T-helper 17 cell (primary cell): Measurements from ENCODE around the gene MSI2. TPM values are rescaled to one million over a fixed set of nuclear protein-coding genes. Genes with fewer than 3 reads are reported as not detected.

Experiments used
- ATAC-seq: fragments of 150-1000 bp; cut with Tn5 transposase; 2 replicates; pipeline ENCODE4 v1.10.0; 2021; ENCODE audit warnings: mild to moderate bottlenecking, moderate library complexity
- DNase-seq, 3 donors: peaks; one replicate each; pipeline versions ENCODE4 v3.0.0 to v3.0.0-alpha.2; 2020 to 2021
- H3K9me3 ChIP-seq: one replicate; pipeline ENCODE4 v1.7.0; 2013; ENCODE audit warnings: low read length, mild to moderate bottlenecking; ENCODE audit not compliant: control insufficient read depth, poor library complexity, severe bottlenecking
- H3K27ac Mint-ChIP-seq: one replicate; pipeline ENCODE4 v1.8.0; 2022; ENCODE audit warnings: mild to moderate bottlenecking, moderate library complexity, mixed read lengths
- H3K27me3 Mint-ChIP-seq: one replicate; pipeline ENCODE4 v1.8.0; 2022; ENCODE audit warnings: mixed read lengths
- H3K36me3 Mint-ChIP-seq: one replicate; pipeline ENCODE4 v1.8.0; 2022; ENCODE audit warnings: low read depth, mixed read lengths
- H3K4me1 Mint-ChIP-seq: one replicate; pipeline ENCODE4 v1.8.0; 2022; ENCODE audit warnings: mild to moderate bottlenecking, mixed read lengths
- H3K4me3 Mint-ChIP-seq: one replicate; pipeline ENCODE4 v1.8.0; 2022; ENCODE audit warnings: mild to moderate bottlenecking, moderate library complexity, mixed read lengths
- total RNA-seq, 4 donors: library from RNA in 2 of 4; stranded (reverse) in 2 of 4; gene quantifications; one replicate each; pipeline ENCODE4 v1.2.3 and lab custom pipeline; 2022 to 2026

MSI2 gene
- total RNA-seq, 2 donors from 2014 or later = 148 to 151 TPM

DNA sequence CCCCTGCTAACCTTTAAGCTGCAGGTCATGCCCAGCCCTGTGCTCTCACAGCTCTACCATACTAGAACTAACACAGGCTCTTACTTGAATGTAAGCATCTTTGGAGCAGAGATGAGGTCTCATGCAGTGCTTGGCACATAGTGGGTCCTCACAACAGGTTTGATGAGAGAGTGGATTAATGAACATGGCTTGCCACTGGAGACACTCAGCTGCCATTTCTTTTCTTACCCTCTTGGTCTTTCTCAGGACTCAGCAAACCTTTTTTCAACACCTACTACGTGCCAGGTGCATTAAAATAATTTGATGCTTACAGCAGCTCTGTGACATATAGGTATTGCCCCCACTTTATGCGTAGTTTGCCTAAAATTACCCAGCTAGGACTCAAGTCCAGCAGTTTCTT, 133.2 kb downstream of the MSI2 start:
- ATAC-seq = no peak
- Mint-ChIP-seq H3K4me1 (peaks cover 3% of the 10 kb centered on the region), H3K36me3 (peaks cover 2% of the 10 kb centered on the region), H3K27ac (no peak overlapping the region), H3K4me3 (no peak overlapping the region), H3K27me3 (no peaks in the 10 kb centered on the region)
- no peaks in the 10 kb centered on the region for H3K9me3 ChIP-seq
- DNase-seq = no peak

DNA sequence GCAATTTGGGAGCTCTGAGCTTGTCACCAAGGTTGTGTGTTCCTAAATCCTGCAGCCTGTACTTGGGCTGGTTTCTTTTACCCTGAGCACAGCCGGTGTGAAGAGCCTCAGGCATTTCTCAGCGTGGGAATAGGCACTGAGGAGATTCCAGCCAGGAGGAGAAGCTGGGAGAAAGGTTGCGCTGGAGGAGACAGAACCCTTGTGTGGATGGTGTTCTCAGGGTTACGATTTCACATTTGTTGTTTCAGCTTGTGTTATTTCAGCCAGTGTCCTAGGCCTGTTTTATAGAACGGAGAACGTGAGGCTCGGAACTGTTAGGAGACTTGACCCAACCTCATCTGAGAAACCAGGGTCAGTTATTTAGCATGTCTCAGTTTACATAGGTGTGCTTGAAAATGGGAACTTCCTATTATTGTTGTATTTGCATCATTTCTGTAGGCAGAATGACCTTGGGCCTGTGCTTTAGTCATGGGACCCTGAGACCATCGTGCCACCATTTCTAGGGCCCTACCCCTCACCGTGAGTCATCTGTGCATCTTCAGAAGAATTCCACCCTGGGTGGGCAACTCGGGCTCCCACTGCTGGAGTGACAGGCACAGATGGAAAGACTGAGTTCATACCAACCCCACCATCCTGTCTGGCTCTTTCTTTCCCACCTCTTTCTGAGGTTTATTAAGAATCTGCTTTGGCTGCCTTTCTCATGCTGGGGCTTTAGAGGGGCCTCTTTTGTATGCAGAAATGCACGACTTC, 134.9 kb downstream of the MSI2 start:
- Mint-ChIP-seq H3K27me3 (no peaks in the 10 kb centered on the region), H3K4me1 (peaks cover 15% of the 10 kb centered on the region), H3K27ac (no peak overlapping the region), H3K36me3 (peaks cover 2% of the 10 kb centered on the region), H3K4me3 (no peak overlapping the region)
- no peak for ATAC-seq
- DNase-seq = no peak
- no peaks in the 10 kb centered on the region for H3K9me3 ChIP-seq

DNA sequence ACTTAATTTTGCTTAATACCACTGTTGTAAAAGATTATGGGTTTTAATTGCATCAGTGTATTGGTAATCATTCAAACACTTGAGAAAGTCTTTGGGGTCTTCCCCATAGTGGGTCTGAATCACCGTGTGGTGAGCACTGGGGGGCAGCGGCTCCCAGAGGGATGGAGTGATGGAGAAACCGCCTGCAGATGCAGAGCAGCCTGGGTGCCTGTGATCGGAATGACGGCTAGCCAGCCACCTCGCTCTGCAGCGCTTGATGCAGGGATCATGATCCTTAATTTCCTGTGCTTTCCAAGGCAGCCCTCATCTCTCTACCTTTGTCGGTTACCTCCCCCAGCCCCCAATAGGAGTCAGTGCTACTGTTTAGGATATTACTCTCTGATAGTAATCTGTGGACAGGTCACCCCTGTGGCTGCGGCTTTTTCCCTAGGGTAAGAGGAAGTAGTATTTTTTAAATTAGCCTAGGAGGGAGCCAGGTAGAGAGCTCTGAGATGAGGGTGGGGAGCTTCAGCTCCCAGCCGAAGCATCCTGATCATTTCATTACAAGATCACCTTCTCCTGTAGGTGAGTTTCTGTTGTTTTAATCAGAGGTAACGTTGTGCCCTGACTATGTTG, 135.6 kb downstream of the MSI2 start:
- no peaks in the 10 kb centered on the region for H3K9me3 ChIP-seq
- ATAC-seq (no peak), DNase-seq (no peak)
- H3K27ac Mint-ChIP-seq = no peak overlapping the region
- H3K27me3 Mint-ChIP-seq = no peaks in the 10 kb centered on the region
- H3K4me3 Mint-ChIP-seq = no peak overlapping the region
- H3K4me1 Mint-ChIP-seq = peaks cover 15% of the 10 kb centered on the region
- H3K36me3 Mint-ChIP-seq = peaks cover 2% of the 10 kb centered on the region

DNA sequence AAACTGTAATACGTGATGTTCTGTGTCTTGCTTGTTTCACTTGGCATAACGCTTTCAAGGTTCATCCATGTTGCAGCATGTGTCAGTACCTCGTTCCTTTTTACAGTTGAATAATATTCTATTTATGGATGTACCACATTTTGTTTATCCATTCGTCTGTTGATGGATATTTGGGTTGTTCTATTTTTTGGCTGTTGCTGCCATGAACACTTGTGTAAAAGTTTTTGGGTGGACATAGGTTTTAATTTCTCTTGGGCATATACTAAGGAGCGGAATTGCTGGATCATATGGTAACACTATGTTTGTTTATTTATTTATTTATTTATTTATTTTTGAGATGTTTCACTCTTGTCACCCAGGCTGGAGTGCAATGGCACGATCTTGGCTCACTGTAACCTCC, 137.0 kb downstream of the MSI2 start:
- Mint-ChIP-seq H3K4me1 (peaks cover 20% of the 10 kb centered on the region), H3K27ac (no peak overlapping the region), H3K4me3 (no peak overlapping the region), H3K27me3 (no peaks in the 10 kb centered on the region), H3K36me3 (peaks cover 2% of the 10 kb centered on the region)
- no peaks in the 10 kb centered on the region for H3K9me3 ChIP-seq
- ATAC-seq (no peak), DNase-seq (no peak)

DNA sequence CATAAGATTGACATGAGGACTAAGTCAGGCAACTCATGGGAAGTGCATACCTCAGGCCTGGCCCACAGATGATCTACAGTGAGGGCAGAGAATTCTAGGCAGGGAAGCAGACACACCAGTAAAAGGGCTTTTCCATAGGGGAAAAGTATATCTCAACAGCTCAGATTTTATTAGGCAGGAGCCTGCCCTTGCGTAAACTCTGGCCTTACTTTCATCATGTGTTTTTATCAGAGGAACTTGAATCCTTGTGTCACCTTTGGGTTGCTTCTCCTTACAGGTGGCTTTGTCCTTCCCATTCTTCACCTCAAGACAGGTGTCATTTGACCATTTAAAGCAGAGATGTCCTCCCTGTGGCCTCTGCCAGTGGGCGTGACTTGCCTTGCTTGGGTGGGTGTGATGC, 138.1 kb downstream of the MSI2 start:
- ATAC-seq (no peak), DNase-seq (no peak)
- H3K27ac Mint-ChIP-seq = no peak overlapping the region
- H3K4me1 Mint-ChIP-seq = peaks cover 22% of the 10 kb centered on the region
- H3K4me3 Mint-ChIP-seq = no peak overlapping the region
- no peaks in the 10 kb centered on the region for H3K9me3 ChIP-seq
- no peaks in the 10 kb centered on the region for H3K36me3 Mint-ChIP-seq
- no peaks in the 10 kb centered on the region for H3K27me3 Mint-ChIP-seq

DNA sequence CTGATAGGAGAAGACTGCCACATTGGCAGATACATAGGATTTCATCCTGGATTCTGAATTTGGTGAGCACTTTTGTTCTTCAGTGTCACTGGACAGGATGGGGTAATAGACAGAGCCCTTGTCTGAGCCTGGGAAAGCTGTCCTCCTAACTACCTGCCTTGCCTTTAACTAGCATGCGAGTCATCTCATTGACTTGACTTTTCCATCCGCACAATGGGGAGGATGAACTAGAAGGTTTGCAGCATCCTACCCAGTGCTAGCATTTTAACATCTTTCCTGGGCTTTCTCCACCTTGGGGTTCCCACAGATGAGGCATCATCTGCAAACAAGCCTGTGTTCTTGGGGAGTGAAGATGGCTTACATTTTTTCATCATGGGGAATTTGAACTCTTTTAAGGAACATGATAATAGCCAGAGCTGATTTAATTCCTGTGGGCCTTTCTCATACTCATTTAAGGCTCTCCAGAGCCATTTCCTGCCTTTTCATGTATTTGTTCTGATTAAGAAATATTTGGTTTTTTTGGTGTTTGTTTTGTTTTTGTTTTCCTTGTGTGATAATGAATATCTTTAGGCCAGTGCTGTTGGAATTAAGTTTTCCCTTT, 139.5 kb downstream of the MSI2 start:
- ATAC-seq = no peak
- Mint-ChIP-seq H3K27me3 (no peaks in the 10 kb centered on the region), H3K4me3 (no peak overlapping the region), H3K27ac (no peak overlapping the region), H3K4me1 (peaks cover 27% of the 10 kb centered on the region), H3K36me3 (peaks cover 3% of the 10 kb centered on the region)
- no peak for DNase-seq
- no peaks in the 10 kb centered on the region for H3K9me3 ChIP-seq

DNA sequence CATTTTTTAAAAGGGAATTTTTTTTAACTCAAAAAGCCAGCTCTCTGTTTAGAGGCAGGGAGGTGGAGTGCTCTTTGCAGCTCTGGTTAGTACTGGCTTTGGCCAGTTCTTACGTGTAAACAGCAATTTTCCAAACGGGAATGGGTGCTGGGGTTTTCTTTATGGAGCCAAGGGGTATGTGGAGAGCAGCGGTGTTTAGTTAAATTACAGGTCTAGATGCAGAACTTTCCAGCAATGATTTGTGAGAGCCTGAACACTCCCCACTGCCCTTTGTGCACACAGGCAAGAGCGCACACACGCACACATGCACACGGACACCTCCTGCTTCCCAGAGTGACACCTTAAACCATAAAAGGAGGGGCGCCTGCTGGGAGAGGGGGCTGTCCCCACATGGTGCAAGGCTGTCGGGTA, 140.2 kb downstream of the MSI2 start:
- Mint-ChIP-seq H3K4me3 (no peak overlapping the region), H3K4me1 (peaks cover 27% of the 10 kb centered on the region), H3K27ac (no peak overlapping the region), H3K27me3 (no peaks in the 10 kb centered on the region), H3K36me3 (peaks cover 3% of the 10 kb centered on the region)
- H3K9me3 ChIP-seq = no peaks in the 10 kb centered on the region
- DNase-seq (no peak), ATAC-seq (no peak)

DNA sequence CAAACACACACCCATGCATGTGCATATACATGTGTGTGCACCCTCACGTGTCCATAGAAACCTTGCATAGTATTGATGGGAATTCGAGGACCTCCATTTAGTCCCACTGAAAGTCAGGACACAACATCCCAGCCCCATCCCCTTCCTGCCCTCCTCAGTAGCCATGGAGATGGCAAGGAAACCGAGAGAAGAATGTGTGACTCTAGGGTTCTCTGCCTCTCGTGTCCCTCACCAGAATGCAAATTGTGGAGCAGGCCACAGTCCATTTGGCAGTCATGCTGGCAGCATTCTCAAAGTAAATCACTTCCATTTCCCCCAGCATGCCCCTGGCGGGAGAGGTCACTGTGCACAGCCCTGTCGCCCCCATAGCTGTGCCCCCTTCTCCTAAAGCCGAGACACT, 141.1 kb downstream of the MSI2 start:
- H3K9me3 ChIP-seq = no peaks in the 10 kb centered on the region
- peaks cover 3% of the 10 kb centered on the region for H3K36me3 Mint-ChIP-seq
- H3K27ac Mint-ChIP-seq = no peak overlapping the region
- no peaks in the 10 kb centered on the region for H3K27me3 Mint-ChIP-seq
- H3K4me1 Mint-ChIP-seq = peaks cover 27% of the 10 kb centered on the region
- ATAC-seq (no peak), DNase-seq (no peak)
- H3K4me3 Mint-ChIP-seq = no peak overlapping the region

DNA sequence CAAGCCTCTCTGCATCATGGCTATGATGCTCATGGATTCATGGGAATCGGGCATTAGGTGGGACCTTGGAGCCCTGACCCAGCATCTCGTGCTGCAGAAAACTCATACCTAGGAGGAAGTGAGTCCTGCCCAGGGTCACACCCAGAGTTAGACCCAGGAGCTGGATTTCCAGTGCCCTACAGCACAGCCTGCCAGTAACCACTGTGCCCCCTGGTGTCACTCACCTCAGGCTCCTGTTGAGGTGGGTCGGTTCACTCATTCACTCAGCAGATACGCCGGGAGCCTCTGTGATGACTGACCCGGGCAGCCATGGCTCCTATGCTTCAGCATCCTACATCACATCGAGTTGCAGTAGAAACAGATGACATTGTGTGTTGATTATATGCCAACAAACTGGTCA, 143.4 kb downstream of the MSI2 start:
- DNase-seq (no peak), ATAC-seq (no peak)
- no peak overlapping the region for H3K27ac Mint-ChIP-seq
- H3K4me3 Mint-ChIP-seq = no peak overlapping the region
- H3K27me3 Mint-ChIP-seq = no peaks in the 10 kb centered on the region
- H3K36me3 Mint-ChIP-seq = peaks cover 7% of the 10 kb centered on the region
- H3K4me1 Mint-ChIP-seq = peaks cover 38% of the 10 kb centered on the region
- no peaks in the 10 kb centered on the region for H3K9me3 ChIP-seq

DNA sequence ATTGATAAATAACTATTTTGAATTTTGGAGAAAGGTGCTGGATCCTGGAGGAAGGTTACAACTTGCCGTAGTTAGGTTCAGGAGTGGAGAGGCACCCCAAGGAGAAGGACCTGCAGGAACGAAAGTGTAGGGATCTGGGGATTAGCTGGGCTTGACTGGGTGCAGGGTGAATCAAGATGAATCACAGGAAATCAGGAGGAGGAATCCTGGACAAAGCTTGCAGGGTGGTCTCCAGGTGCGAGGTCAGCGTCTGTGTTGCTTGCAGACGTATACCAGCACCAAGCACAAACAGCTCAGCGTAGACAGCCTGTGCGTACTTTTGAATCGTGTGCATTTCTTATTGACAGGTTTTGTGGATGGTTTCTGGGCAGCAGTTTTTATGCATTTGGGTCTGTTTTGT, 144.3 kb downstream of the MSI2 start:
- Mint-ChIP-seq H3K36me3 (peaks cover 7% of the 10 kb centered on the region), H3K27ac (peak overlapping the region; percentile 8), H3K4me3 (peak overlapping the region; percentile 31), H3K4me1 (peaks cover 32% of the 10 kb centered on the region), H3K27me3 (no peaks in the 10 kb centered on the region)
- DNase-seq = no peak
- no peaks in the 10 kb centered on the region for H3K9me3 ChIP-seq
- no peak for ATAC-seq

DNA sequence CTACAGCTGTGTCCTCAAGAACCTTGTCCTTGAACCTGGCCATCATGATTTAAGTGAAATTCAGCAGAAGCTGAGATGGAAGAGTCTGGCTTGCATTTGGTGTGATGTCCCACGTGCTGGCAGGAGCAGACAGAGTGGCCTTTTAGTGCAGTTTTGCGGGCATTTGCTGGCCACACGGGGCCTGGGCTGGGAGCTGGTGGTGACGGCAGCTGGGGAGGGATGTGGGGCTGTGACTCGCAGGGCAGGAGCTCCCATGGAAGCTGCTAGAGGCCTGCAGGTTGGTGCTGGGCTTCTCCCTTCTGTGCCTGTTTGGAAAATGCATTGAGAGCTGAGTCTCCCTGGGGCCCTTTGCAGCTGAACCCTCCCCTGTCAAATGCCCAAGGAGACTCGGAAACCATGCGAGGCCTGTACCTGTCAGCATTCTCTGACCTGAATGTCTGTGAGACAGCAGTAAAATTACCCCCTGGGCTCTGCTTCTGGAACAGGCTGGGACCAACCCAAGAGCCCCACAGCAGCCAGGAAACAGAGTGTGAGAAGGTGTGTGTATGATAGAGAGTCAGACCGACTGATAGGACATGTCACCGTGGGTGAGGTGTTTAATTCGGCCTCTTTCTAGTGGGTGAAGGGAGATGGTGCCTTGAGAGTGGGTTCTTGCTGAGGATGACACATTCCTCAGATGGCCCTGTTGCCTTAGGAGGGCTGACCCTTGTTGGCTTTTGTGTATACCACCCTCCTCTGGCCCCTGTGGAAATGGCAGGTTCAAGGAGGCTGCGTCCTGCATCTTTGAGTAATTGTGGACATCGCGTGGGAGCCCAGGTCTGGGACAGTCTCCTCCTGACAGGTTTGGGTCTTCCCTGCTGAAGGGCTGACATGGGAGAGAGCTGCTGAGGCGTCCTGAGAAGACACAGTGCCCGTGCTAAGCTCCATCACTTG, 145.5 kb downstream of the MSI2 start:
- Mint-ChIP-seq H3K4me3 (no peak overlapping the region), H3K27ac (no peak overlapping the region), H3K4me1 (peaks cover 39% of the 10 kb centered on the region), H3K27me3 (no peaks in the 10 kb centered on the region), H3K36me3 (peaks cover 7% of the 10 kb centered on the region)
- ATAC-seq (no peak), DNase-seq (no peak)
- no peaks in the 10 kb centered on the region for H3K9me3 ChIP-seq

DNA sequence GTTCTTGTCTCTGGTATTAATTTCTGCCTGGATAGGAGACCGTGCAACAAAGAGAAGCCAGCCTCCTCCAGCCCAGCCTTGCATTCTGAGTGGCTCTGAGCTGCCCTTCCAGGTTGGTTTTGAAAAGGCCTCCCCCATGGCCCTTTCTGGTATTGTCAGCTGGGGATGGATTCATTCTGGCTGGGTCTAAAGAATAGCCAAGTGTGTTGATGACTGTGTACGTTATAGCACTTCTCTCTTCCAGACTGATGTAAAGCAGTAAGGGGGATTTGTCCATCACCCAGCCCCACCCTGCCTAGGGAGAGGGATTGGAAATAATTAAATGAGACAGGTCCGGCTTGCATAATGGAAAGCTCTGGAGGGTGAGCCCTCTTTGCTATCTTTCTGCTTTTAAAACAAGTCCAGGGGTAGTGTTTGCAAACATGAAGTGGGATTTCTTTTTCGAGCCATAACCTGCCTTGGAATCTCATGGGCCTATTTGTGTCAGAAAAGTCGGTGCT, 146.4 kb downstream of the MSI2 start:
- ATAC-seq = no peak
- H3K27me3 Mint-ChIP-seq = no peaks in the 10 kb centered on the region
- no peak overlapping the region for H3K4me3 Mint-ChIP-seq
- no peak for DNase-seq
- no peak overlapping the region for H3K27ac Mint-ChIP-seq
- peaks cover 7% of the 10 kb centered on the region for H3K36me3 Mint-ChIP-seq
- peaks cover 48% of the 10 kb centered on the region for H3K4me1 Mint-ChIP-seq
- no peaks in the 10 kb centered on the region for H3K9me3 ChIP-seq

DNA sequence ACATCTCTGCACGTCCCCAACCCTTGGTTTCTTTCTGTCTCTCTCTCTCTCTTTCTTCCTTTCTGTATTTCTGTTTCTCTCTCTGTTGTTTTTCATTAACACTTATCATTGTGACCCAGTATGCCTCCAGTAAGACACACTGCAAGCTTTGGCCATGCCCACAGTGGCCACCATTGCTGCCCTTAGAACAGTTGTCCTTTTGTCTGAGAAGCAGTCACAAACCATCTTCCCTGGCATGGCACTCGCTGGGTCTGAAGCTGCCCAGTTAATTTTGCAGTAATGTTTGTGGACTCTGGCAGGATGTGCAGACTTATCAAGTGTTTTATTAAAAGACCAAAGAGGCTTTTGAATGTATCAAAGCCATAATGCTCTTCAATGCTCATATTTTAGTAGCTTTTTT, 146.9 kb downstream of the MSI2 start:
- ATAC-seq (no peak), DNase-seq (no peak)
- peaks cover 50% of the 10 kb centered on the region for H3K4me1 Mint-ChIP-seq
- H3K9me3 ChIP-seq = no peaks in the 10 kb centered on the region
- peaks cover 7% of the 10 kb centered on the region for H3K36me3 Mint-ChIP-seq
- no peak overlapping the region for H3K4me3 Mint-ChIP-seq
- no peaks in the 10 kb centered on the region for H3K27me3 Mint-ChIP-seq
- no peak overlapping the region for H3K27ac Mint-ChIP-seq
